HG02759 (cell line): Measurements from ENCODE around the gene COL16A1.

Source experiments
- ATAC-seq: cut with Tn5 transposase; IDR thresholded peaks from one replicate; pipeline ENCODE4 v1.9.1; 2021; ENCODE audit warnings: mild to moderate bottlenecking, moderate library complexity; ENCODE audit not compliant: unreplicated experiment

The COL16A1 gene

DNA sequence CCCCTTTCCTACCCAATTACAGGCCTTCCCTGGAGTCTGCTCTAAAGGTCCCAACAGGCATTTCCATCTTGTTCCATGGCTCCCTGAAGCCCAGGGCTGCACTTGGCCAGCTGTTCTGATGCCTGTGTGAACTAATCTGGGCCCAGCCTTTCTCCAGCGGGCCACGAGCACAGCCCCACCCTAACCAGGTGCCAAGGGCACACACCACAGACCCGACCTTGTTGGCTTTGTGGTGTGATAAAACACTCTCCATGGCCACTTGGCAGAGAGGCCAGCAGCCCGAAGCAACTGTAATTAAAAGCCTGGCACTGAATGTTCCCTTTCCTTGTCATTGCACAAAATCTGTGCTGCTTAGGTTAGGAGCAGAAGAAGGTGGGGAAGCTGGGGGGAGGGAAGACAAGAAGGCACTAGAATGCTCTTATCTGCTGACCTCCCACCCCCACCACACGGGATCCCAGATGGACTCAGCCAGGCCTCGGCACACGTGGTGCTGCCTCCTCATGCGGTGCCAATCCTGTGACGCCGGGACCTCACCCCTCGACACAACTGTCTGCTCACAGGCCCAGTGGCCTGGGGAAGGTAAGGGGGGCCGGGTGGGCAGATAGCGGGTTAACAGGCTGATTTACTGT, 76.4 kb downstream of the COL16A1 start:
- ATAC-seq, result no peak

DNA sequence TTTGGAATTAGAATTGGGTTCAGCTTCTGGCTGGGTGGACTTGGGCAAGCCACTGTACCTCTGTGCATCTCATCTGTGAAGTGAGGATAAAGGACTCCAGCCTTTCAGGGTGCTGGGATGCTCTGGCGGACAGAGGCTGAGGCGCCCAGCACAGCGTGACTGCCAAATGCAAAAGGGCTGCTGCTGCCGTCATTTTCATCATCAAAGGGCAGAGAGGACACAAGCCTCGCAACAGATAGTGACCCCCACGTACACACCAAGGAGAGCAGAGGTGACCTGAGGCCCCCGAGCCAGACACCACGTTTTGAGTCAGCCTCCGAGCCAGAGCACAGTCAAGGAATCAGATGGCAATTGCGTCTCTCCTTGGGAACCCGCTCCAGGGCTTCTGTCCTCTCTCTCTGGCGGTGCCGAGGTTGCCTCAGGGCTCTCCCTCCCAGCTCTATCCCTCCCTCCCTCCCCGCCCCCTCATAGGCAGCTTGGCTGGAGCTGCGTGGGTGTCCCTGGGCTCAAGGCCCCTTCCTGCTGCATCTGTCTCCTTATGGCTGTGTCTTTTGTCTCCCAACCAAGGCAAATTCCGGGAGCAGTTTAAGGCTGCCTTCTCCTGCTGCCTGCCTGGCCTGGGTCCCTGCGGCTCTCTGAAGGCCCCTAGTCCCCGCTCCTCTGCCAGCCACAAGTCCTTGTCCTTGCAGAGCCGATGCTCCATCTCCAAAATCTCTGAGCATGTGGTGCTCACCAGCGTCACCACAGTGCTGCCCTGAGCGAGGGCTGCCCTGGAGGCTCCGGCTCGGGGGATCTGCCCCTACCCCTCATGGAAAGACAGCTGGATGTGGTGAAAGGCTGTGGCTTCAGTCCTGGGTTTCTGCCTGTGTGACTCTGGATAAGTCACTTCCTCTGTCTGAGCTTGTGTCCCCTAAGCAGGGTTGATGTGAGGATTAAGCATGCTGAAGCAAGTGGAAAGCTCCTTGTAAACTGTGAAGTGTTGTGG, 77.3 kb downstream of the COL16A1 start:
- no peak for ATAC-seq

DNA sequence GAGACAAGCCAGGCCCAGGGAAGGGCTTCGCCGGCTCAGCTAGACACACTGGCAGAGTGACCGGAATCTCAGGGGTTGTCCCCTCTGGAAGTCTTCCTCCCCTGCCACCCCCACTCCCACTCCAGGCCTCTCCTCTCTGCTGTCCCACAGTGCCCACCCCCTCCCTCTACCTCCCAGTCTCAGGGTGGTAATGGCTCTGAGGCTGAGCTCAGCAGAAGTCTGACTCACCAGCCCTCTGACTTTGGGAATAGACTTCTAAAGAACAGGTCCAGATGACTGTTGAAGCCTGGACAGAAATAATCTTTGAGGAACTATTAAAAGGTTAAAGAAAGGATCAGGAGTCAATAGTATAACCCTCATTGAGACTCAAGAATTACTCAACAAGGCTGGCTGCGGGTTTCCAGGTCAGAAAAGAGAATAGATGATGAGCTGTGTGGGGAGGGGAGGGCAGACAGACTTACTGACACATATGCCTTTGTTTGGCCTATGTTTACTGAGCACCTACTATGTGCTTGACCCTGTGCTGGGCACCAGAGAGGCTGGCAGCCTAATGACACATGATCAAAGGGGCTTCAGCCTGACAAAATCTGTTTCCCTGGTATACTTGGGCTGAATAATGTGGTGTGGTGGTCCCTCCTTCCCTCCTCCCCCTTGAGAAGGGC, 78.1 kb downstream of the COL16A1 start:
- ATAC-seq, result no peak

DNA sequence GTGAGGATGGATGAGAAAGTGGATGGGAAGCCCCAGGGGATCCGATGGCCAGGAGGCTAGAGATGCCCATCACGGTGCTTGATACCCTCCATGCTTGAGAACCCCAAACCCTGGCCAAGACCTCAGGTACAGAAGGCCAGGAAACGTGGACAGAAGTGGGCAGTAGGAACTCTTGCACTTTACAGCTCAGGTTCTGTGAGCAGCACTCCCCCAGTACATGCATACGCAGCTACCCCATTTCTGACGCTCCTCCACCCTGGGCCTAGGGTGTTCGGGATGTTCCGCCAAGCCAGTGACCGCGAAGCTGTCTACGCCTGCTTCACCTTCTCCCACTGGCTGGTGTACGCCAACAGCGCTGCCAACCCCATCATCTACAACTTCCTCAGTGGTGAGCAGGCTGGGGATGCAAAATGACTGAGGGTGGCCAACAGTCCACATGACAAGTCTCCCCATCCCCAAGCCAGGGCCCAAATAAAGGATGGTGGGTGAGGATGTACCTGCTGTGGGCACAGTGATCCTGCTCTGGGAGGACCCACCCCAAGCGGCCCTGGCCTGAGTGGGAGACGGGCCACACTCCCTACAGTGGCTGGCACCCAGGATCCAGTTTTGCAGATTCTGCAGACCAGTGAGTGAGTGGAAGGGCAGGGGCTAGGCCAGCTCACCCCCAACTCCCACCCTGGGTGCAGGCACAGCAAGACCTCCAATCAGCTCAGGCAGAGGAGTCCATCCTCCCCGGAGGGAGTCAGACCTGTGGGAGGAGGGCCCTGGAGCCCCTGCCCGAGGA, 78.9 kb downstream of the COL16A1 start:
- no peak for ATAC-seq

DNA sequence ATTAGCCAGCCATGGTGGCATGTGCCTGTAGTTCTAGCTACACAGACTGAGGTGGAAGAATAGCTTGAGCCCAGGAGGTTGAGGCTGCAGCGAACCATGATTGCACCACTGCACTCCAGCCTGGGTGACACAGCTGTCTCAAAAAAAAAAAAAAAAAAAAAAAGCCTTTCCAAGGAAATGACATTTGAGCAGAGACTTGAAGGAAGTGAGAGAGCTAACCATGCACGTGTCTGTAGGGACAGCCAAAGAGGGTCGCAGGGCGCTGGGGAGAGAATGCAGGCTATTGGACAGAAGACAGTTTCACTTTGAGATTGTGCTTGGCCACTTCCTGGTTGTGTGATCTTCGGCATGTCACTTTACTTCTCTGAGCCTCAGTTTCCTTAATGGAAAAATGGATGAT, 79.5 kb downstream of the COL16A1 start:
- no peak for ATAC-seq

DNA sequence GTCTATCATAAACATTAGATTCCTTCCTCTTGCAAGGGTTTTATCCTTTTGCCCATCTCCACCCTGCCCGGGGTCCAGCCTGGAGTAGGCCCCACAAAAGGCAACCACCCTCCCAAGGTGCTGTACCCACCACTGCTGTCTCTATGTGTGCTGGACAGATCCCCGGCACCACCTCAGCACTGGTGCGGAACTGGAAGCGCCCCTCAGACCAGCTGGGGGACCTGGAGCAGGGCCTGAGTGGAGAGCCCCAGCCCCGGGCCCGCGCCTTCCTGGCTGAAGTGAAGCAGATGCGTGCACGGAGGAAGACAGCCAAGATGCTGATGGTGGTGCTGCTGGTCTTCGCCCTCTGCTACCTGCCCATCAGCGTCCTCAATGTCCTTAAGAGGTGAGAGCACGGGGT, 80.5 kb downstream of the COL16A1 start:
- no peak for ATAC-seq

DNA sequence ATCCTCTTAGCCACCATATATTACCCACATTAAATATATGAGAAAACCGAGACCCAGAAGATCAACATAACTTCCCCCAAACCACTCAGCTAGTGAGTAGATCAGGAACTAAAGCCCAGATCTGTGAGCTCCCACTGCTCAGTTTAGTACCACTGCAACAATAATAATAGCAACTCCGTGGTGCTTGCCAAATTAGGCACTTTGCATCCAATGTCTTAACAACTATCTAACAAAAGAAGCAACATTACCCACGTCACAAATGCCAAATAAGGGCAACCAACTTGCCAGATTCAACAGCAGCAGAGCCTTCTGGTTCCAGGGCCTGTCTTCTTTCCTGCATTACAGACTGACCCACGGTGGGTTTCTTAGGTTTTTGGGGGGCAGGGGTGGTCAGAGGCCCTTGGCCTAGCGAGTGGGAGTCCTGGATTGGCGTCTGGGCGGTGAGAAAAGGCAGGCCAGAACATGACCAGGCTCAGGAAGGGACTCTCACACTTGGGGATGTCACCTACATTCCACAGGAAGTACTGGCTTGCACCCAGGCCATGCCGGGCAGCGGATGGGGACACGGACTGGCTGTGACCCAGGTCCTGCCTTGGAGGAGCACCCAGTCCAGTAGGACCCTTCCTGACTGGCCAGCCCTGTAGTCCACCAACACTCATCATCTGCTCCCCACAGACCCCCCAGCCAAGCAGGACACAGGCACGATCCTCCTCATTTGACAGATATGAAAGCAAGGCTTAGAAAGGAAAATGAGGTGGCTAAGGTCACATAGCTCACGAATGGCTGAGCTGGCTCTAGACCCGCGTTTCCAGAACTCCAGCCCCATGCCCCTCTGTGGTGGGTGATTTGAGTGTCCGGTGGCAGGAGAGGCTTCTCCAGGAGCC, 81.7 kb downstream of the COL16A1 start:
- ATAC-seq, result no peak

DNA sequence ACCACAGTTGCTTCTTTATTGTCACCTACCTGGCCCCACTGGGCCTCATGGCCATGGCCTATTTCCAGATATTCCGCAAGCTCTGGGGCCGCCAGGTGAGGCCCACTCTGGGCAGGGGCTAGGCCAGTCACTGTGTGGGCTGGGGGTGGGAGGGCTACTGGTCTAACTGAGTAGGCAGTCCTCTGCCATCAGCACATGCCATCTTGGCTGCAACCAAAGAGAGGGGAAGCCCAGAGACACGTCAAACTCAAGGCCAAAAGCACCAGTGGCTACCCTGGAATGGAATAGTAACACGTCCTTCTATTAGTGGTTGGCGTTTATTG, 82.4 kb downstream of the COL16A1 start:
- ATAC-seq, result no peak

DNA sequence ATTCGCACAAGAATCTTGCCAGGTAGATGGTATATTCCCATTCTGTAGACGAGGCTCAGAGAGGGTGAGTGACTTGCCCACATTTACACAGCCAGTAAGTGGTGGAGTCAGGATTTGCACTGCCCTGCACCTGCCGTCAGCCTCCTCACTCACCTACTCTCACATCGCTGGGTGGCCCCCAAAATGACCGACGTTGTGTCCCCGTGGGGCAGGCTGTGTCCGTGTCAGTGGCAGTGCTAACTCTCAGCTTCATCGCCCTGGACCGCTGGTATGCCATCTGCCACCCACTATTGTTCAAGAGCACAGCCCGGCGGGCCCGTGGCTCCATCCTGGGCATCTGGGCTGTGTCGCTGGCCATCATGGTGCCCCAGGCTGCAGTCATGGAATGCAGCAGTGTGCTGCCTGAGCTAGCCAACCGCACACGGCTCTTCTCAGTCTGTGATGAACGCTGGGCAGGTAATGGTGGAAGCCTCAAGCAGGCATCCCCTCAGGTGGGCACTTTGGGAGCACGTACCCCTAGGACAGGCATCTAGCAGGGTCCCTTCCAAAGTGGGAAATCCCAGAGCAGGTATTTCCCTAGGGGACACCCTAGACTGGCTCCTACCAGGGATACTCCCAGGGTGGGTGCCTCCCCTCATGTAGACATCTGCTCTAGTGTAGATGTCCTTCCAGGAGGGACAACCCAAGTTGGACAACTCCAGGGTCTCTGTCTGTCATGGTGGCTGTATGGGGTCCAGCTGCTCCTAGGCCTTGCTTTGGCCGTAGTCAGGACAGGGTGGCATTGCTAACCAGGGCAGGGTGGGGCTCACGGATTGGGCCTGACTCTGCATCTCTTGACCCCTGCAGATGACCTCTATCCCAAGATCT, 83.0 kb downstream of the COL16A1 start:
- ATAC-seq, result no peak

DNA sequence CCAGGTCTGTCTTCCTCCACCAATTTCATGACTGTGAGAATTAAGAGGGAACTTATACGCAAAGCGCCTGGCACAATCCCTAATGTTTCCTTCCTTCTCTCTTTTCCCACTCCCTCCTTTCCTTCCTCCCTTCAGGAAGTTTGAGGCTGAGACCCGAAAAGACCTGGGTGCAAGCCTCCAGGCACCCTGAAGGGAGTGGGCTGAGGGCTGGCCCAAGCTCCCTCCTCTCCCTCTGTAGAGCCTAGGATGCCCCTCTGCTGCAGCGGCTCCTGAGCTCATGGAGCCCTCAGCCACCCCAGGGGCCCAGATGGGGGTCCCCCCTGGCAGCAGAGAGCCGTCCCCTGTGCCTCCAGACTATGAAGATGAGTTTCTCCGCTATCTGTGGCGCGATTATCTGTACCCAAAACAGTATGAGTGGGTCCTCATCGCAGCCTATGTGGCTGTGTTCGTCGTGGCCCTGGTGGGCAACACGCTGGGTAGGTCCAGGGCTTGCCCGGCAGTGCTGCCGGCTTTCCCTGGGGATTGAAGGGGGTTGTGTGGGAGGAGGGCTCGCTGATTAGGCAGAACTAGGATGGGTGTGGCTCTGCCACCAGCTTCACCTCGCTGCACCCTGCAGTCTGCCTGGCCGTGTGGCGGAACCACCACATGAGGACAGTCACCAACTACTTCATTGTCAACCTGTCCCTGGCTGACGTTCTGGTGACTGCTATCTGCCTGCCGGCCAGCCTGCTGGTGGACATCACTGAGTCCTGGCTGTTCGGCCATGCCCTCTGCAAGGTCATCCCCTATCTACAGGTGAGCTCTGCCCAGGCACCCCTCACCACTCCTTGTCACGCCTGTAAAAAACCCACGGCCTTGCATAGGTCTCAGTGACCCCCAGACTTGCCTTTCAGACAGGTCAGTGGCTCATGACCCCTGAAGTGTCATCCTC, 84.6 kb downstream of the COL16A1 start:
- ATAC-seq, result no peak

DNA sequence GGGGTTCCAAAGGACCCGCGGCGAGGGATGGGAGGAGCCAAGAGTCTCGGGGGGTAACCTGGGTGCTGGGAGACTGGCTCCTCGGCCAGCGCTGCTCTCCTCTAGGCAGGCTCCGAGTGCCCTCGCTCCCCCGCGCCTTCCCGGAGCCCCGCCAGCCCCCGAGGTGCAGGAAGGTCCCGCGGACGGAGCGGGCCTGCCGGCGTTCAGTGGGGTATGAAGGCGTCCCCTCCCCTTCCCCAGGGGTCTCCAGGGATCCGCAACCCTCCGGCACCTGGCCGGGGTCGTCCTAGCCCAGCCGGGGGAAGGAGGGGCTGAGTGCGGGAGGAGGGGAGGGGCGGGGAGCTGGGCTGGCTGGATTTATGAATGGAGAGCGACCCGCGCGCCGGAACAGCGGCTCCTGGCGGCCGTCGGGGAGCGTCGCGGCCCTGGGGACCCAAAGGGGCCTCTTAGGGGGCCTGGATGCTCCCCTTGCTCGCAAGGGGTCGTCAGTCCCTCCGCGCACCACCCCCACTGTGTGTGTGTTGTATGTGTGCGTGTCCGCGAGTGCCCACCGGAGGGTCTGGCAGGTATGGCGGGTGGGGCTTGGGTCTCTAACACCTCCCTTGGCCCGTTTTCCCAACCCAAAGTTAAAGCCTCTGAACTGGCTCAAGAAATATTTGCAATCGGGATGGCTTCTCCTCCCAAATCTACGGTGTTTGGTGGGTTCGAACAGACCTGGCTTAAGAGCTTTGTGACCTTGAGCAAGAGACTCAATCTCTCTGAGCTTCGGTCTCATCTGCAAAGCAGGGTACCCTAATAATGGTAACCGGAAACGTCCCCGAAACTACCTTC, 85.7 kb downstream of the COL16A1 start:
- ATAC-seq, result peak; percentile 49

DNA sequence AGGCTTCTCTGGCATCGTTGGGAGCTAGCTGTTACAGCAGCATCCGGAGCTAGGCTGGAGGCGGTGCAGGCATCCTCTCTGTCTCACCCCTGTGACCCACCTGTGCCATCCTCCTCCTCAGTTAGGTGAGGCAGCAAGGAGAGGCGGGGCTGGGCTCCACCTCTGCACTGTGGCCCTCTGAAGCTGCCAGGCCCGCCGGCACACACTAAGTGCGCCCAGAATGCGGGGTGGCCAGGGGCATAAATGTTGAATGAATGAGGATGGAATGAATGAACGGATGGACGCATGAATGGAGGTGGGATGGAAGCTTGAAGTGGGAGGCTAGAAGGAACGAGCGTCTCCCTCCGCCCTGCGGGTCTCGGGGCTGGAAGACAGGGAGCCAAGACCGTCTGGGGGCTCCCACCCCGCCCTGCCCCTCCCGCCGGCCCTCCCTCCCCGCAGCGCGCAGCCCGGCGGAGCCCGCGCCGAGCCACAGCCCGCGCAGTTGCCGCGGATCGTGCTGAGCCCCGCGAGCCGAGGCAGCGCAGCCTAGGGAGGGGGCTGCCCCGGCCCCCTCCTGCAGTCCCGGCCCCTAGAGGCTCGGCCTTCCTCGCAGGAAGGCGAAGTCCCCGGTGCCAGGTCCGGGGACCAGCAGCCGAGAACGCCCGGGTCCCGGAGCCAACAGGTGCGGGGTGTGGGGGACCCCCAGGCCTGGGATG, 86.5 kb downstream of the COL16A1 start, which contains the start of gene HCRTR1:
HCRTR1 (plus strand) TSS at position 472 of the 698 bp plus-strand sequence. CDS start 1,504 bp downstream, outside the sequence.
- ATAC-seq, result no peak

DNA sequence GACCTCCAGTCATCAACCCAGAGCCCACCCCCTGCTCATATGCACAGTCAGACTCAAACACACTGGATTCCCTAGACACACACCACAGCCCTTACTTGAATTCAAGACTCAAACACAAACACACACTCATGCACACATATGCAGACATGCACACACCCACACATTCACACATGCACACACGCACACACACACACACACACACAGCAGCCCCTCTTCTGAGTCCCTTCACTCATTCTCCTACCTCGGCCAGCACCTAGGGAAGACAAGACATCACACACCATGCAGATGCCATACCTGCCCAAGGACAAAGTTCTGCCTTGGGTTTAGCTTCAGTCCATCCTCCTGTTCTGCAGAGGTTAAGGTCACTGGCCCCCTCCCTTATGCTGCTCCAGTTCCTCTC, 87.9 kb downstream of the COL16A1 start:
- ATAC-seq, result no peak

DNA sequence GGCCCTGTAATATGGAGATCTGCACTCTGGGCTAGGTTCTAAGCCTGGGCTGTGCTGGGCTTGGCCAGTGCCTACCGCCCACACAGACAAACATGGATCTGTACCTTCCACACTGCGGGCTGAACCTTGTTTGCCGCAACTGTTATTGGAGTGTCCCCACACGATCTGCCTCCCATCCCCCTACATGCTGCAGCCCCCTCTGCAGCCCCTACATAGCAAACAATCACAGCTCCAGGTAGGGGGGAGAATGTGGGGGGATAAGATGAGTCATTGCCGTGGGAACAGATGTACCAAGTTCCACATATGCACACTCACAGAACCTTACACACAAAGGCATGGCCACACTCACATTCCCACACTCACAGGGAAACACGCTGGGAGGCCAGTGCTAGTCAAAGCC, 88.4 kb downstream of the COL16A1 start:
- ATAC-seq, result no peak

DNA sequence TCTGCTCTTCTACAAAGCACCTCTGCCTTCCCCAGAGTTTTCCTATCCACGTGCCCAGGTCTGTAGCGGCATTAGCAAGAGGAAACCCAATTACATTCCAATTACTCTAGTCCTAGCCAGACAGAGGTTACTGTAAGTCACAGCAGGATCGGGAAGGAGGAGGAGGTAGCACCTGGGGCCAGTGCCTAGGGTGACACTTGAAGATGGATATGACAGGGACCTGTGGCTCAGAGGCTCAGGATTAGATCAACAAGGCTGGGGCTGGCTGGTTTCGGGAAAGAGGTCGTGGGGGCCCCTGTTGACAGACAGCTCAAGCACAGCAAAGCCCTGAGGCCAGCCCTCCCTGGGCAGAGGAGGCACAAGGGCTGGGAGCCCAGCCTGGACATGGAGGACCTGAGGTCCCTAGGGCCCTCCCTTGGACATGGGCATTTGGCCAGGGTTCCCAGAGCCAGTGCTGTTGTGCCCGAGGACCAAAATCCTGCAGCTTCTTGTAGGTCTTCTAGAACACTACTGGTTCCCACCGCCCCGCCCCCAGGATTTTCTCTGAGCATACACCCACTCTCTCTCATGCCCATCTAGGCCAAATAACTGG, 89.3 kb downstream of the COL16A1 start:
- ATAC-seq, result no peak

DNA sequence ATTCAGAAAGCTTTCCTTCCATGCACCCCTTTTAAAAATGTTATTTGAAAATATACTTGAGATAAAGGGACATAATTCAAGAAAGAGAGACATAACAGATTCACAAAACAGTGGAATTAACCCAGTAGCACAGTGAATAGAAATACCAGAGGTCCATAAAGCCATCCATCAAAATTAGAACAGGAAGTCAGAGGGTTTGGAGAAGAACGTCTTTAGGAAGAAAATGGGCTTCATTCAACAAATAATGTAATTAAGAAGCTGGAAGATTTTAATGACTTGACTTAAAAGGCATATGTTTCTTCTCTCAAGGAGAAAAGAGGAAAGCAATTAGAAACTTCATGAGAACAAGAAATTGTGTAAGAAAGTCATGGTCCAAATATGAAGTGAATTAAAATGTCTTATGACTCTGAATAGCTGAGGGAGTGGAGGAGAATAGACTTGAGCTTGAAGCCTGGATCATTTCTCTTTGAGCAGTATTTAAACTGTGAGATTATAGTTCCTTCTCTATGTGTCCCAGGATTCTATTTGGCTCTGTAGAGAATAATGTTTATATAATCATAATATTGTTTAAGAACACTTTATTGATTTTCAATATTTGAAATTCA, 94.2 kb downstream of the COL16A1 start:
- ATAC-seq, result no peak
